ENCODE results near the gene F8.
"Not testable (repeated sequence)": the region's sequence is repeated elsewhere in the genome, so short reads cannot be mapped to it uniquely, and the experiment has no call there.

The F8 gene

DNA sequence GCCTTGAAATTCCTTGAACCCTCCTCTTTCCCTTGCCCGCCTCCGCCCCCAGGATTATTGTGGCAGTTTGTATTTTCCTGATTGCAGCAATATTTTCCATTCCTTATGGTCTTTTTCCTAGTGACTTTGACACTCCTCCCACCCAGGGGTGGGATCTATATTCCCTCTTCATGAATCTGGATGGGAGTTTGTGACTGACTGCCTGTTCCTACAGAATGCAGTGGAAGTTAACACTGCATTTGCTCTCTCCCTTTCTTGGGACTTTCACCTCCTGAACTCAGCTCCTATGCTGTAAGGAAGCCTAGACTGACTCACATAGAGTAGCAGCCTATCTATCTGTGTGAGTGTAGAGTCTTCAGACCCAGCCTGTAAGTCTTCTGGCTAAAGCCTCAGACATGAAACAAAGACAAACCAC, 6.4 kb upstream of the F8 start:
- DNase-seq (ENCODE audit: low spot score), result peak; percentile 3

DNA sequence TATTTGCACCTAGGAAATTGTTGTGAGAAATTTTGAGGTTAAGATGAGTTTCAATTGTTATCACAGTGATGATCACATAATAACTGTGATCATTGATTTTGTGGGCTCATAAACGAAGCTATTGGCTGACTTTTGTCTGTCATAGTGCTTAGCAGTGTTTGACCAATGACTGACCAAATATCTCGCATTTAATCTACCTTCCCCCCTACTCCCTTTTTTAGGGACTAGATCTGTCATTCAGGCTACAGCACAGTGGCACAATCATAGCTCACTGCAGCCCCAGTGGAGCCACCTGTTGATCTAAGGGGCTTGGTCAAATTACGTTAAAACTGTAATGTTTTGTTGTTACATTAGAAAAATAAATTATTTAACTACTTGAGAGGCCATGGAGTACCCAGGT, 5.6 kb upstream of the F8 start:
- peak; percentile 54 for DNase-seq (ENCODE audit: low spot score)

DNA sequence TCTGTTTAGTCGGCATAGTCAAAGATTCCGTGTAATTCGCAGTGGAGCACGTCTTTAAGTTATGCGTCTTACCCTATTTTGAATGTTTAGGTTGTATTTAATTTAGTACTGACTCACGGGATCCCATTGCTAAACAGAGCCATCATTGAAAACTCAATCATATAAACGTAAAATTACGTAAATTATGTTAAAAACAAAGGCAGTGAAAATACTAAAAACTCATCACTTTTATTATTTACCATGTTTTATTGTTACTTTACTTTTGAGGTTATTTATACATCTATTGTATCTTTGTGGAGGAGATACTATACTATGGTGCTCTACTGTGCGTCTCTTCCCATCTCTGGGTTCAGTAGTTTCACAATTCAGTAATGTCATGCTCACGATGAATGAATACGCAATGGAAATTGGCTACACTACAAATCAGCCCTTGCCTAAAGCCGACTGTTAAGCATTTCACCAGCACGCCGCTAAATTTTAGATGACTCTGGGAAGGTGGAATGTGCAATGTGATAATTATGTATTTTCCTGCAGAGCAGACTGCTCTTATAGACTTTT, 5.1 kb upstream of the F8 start:
- peak; percentile 74 for DNase-seq (ENCODE audit: low spot score)

DNA sequence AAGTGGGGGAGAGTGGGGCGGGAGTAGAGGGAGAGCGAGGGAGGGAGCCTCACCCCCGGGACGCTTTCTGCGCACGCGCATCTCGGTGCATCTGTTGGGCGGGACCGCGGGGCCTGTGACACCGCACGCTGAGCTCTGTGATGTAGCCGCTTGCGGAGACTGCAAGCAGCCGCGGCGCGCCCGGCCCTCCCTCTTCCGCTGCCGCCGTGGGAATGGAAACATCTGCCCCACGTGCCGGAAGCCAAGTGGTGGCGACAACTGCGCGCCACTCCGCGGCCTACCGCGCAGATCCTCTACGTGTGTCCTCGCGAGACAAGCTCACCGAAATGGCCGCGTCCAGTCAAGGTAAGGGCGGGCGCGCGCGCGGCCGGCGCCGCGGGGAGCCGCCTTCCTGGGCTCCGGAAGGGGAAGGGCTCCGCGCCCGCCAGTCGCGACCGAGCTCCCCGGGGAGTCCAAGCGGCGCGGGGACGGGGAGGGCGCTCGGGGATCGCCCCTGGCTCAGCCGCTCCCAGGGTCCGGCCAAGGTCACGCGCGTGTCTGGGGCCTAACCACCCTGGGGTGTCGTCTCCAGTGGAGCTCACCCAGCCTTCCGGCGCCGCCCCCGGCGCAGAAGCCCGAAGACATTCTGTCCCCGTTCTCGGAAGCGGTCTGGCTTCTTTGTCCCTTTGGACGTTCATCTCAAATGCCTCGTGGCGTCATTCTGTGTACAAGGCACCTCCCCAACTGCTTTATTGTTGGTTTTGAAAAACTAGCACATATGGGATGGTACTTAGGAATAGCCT, 4.4 kb upstream of the F8 start, which contains the start of gene FUNDC2:
Gene FUNDC2 (plus strand): TSS at position 118 of the 782 bp plus-strand sequence. CDS start 95 bp downstream, at position 213.
- peak; percentile 95 for DNase-seq (ENCODE audit: low spot score)

DNA sequence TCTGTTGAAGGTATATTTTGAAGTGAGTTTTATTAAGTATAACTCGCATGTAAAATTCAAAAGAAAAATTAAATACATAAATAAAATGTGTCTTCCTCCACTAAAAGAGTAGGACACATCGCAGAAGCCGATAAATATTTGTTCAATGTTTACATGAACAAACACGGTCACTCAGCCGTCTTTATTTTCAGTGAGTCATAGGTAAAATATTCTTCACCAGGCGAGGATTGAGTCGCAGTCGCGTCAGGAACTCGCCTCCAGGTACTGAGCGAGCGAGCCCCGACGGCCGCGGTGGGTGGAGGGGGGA, 3.9 kb upstream of the F8 start:
- DNase-seq (ENCODE audit: low spot score), result no peak

DNA sequence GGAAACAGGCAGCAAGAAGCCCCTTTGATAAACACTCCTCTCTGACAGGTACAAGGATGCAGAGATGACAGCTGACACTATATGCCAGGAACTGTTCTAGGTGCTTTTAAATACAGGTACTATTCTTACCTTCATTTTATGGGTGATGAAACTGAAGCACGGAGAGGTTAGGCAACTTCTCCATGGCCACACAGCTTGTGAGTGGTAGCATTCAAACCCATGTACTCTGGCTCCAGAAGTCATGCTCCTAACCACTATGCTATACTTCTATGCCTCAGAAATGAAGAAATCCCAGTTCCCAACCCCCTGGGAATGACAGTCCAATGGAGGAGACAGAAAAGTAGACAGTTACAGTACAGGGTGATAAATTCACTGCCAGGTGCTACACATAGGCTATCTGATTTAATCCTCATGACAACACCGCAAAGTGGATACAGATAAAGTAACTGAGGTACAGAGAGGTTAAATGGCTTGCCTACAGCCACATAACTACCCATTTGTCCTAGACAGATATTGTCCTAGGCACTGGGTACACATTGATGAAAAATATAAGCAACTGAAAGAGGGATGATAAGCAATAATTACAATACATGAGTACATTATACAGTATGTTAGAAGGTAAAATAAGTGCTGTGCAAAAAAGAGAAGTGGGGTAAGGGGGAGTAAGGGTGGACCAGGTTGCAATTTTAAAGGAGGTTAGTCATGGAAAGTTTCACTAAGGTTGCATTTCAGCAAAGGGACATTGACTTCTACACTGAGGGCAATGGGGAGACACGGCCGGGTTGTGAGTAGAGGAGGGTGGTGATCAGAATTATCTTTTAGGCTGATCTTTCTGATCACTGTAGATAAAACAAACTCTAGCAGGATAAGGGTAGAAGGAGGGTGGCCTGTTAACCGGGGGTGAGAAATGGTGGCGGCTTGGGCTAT, 1.6 kb upstream of the F8 start:
- DNase-seq (ENCODE audit: low spot score), result no peak

DNA sequence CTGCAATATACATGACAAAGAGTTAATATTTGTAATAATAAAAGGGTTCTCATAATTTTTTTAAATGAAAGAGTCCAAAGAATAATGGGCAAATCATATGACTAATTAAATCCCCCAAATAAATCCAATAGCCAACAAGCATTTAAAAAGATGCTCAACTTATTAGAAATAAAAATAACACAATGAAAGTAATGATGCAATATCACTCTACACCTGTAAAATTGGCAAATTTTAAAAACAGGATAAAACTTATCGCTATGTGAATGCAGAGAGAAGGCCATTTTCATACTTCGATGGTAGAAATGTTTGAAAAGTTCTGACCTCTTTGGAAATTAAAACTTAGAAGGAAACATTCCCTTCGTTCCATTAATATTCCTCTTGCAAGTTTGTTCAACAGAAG, 1.9 kb downstream of the F8 start:
- DNase-seq (ENCODE audit: low spot score), result no peak

DNA sequence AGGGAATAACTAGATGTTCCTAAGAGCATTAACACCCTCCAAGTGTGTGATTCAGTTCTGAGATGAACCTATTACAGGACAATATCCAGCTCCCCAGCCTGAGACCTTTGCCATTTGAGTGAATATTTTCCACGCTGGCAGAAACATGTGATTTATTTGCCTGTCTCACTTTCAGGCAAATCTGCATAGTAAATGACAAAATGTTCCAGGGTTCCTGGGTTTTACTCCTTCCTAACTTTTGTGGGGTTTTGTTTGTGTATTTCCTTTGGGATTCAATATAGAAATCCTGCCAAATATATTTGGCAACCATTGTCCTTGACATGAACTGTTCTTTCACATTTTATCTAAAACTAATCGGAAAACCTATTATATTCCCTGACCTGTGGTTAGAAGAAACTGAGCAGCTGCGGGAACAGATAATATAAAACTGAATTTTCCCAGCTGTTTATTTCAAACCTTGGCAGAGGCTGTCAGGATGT, 12.5 kb downstream of the F8 start:
- DNase-seq (ENCODE audit: low spot score), result no peak

DNA sequence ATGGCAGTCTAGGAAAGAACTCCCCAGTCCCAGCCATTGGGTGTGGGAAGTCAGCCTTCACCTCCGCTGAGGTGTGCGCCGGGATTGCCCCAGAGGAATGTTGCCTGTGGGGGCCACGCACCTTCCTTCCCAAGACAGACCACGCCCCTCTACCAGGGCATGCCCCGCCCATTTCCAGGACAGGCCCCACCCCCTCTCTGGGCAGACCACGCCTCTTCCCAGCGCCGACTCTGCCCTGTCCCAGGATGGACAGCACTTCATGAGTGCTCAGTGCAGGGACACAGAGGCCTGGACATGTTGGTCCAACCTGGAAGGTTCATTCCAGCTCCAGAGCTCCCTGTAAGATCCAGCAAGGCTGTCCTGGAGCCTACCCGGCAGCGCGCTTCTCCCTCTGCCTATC, 13.9 kb downstream of the F8 start:
- DNase-seq (ENCODE audit: low spot score), result not testable (repeated sequence)

DNA sequence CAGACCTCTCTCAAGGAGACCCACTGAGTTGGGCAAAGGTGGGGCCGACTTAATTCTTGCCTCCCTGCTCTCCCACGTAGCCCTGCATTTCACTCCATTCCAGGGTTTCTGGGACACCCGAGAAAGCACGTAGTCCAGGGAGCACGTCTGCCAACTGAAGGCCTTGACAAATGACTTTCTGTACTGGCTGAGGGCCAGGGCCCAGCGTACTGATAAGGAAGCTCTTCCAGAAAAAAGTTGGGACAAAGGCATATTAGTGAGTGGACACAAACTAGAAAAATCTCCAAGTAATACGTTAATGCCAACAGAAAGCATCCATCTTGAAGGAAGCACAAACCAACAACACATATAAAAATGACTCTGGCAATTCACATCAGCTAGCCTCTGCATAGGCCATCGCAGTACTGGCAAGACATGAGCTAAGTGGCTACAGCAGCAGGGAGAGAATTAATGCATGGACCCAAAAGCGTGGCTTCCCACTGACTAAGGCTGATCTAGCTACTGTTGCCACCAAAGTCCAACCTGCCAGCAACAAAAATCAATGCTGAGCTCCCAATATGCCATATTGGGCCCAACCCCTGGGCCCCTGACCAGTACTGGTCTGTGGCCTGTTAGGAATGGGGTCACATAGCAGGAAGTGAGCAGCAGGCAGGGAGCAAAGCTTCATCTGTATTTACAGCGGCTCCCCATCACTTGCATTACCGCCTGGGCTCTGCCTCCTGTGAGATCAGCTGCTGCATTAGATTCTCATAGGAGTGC, 15.4 kb downstream of the F8 start:
- DNase-seq (ENCODE audit: low spot score), result not testable (repeated sequence)

DNA sequence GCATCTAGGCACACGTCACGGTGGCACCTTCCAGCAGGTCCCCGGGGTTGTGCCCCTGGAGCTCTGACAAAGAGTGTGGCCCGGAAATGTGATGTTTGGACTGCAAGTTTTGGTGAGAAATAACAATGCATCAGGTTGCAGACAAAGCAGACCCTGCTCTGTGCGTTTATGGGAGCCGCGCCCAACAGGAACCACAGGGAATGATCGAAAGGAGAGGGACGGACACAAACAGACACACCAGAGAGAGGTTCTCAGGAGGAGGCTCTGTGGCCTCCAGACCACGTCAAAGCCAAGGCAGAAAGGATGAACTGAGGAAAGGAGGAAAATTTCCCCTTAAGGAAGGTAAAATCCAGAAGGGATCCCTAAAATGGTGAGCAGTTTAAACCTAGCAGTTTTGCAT, 16.1 kb downstream of the F8 start:
- DNase-seq (ENCODE audit: low spot score), result not testable (repeated sequence)

DNA sequence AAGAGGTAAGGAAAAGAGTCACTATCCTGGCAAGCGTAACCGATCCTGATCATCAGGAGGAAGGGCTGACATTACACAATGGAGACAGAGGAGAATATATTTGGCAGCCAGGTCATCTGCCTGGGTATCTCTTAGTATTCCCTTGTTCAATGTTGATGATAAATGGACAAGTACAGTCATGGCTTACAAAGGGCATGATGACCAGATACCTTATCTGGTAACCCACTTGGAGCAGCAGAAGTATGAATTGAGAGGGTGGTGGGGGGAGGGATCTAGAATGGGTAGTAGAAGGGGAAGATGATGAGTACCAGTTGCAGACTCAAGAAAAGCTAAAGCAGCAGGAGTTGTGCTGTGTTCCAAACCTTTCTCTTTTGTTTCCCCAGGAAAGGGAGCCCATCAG, 17.3 kb downstream of the F8 start:
- no peak for DNase-seq (ENCODE audit: low spot score)

DNA sequence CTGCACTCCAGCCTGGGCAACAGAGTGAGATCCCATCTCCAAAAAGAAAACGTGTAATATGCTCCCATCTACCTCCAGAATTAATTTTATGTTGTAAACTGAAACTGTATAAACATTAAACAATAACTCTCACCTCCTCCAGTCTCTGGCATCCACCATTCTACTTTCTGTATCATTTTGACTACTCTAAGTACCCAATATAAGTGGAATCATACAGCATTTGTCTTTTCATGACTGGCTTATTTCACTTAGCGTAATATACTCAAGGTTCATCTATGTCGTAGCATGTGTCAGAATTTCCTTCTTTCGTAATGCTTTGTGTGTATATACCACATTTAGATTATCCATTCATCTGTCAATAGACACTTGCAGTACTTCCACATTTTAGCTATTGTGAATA, 20.6 kb downstream of the F8 start:
- DNase-seq (ENCODE audit: low spot score), result no peak

DNA sequence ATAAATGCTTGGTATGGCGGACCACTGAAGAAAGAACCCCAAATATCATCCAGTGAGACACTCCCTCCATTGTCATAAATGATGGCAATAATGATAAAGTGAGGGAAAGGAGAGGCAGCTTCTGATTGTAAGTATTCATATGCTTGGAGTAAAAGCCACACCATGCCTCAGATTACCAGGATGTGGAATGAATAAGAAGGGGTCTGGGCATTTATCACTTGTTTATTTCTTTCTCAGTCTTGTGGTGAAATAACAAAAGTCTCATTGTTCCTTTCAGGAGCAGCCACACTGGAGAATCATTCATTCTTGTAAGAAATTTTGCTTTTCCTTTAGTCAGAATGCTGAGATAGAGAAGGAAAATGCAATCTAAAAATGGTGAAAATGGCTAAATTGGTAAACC, 21.7 kb downstream of the F8 start:
- DNase-seq (ENCODE audit: low spot score), result no peak

DNA sequence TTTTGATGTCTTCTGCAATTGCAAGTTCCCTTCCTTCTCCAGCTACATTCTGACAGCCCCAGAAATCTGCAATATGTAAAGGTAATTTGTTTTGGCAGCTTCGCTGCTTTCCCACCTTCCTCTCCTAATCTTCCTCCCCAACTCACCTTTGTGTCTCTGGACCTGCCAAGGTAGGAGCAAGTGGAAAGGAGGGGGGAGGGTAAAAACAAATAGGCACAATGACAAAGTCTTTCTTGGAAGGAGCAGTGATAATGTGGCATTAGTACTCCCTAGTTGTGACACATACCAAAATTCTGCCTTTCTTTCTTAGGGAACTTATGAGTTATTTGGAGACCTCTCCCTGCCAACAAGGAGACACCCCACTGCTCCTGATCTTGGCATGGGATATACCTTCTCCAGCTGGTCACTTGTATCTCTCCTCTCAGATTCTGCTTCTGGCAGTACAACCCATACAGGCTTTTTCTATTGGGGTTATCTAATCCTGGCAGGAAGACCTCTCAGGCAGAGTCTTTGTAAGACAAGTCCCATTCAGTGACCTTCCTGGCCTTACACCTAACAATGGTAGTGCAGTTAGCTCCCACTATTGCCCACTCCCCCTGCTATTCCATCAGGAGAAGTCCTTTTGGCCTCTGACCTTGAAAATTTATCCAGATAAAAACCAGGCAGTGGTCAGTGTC, 24.2 kb downstream of the F8 start:
- no peak for DNase-seq (ENCODE audit: low spot score)

DNA sequence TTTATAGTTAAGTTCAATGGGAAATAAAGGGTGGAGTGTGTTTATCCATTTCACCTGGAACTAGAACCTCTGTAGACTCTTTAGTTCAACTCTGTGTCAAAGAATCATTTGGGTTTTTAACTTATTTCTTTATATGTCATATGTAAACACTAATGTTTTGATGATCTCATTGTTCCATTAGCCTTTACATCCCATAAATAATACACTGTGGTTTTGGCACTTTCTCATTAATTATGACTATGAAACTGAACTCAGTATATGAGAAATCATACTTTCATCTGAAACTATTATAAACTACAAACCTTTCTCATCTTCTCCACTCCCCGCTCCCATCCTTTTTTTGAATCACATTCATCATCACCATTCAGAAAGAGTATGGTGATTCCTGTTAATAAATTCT, 31.0 kb downstream of the F8 start:
- DNase-seq (ENCODE audit: low spot score), result no peak

DNA sequence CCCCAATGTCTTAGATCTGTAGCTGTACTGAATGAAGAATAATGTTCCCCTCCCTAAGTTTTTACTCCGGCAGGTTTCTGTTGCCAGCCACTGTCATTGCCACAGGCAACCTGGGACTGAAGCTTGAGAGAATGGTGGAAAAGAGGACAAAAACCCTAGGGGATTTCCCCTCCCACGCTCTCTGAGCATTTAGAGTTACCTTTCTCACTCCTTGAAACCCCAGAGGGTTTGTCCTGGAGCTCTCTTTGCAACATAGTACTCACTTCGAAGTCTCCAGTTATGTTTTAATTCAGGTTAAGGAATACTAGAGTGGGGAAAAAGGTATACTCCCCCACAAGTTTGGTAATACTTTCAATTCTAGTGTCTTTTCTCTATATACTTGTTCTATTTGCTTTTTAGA, 31.5 kb downstream of the F8 start:
- no peak for DNase-seq (ENCODE audit: low spot score)

DNA sequence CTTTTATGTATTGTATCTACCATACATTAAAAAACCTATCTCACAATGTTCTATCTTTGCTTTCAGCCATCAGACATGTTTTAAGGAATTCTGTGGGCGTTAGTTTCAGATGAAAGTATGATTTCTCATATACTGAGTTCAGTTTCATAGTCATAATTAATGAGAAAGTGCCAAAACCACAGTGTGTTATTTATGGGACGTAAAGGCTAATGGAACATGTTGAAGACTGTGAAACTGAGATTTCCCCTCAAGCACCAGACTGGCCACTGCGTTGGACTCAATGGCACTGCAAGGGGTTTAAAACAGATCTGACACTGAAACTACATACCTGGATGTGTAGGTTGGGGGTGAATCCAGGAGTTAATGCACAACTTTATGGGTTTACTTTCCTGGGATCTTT, 32.0 kb downstream of the F8 start:
- DNase-seq (ENCODE audit: low spot score), result no peak

DNA sequence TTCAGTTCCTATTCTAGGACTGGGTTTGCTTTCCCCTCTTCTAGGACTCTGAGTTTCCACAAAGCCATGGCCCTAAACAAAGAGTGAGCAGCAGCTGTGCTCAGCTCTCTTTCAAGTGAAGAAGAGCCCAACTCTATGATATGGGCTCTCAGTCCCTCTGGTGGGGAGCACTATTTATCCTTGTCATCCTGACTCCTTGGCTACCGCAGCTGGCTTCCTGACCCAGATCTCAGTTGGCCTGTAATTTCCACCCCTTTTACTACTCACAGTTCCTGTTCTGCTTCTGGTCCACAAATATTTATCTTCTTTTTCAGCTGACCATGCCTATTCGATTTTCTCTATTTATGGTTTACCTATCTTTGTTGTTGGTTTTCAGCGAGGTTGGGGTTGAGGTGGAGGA, 33.8 kb downstream of the F8 start:
- no peak for DNase-seq (ENCODE audit: low spot score)

DNA sequence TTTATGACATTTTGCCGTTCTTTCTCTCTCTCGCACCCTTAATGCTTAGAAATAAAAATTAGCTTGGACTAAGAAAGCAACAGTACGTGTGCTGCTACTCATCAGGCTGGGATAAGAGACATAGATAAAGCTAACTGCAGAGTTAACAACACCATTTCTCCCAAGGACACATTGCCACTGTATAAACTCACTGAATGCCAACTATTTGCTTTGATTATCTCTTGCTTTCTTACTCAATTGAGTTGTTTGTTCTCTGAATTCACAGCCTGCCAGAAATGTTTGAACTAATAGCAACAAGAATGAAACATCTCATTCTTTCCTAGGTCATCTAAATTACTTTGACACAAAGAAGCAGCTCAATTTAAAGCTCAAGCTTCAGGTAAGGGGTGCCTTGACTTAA, 34.6 kb downstream of the F8 start:
- no peak for DNase-seq (ENCODE audit: low spot score)

DNA sequence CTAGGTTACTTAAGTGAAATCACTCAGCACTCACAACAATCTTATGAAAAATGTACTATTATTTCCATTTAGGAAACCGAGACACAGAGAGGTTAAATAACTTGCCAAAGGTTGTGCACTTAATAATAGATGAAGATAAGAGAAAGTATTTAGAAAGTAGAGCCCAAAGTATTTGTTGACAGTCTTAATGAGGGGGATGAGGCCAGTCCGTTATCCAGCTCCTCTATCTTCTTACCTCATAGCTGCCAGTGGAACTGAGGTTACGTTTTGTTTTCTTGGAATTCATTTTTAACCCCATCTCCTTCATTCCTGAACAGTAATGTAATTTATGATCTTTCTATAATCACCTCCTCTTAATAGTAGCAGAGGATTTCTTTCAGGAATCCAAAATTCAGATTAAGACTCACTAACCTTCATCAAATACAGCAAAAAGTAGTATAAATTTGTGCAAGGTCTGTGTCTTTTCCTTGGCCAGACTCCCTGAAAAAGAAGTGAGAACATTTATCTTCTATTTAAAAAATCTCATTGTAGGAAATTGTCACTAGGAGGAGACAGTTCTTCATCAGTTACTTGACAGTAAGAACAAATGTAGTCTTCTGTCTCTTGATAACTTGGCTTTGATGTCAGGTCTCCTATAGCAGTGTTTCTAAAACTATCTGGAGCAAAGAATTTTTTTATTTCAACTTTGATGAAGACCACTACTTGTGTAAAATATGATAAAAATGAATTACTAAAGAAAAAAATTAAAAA, 35.5 kb downstream of the F8 start:
- peak; percentile 7 for DNase-seq (ENCODE audit: low spot score)
